Testis (tissue), 3 donors: ENCODE measurements around the gene SEC14L5. TPM values are rescaled to one million over a fixed set of nuclear protein-coding genes. Genes with fewer than 3 reads are reported as not detected.

ENCODE experiments used
- DNase-seq: peaks from one replicate; pipeline ENCODE4 v3.0.0-alpha.2; 2019
- H3K27ac ChIP-seq, 2 donors: fragments of 200-600 bp; sonication (generic); one replicate each; pipeline ENCODE4 v1.5.1; 2019
- H3K27me3 ChIP-seq: fragments of 200-600 bp; sonication (generic); one replicate; pipeline ENCODE4 v1.5.1; 2019
- H3K36me3 ChIP-seq: fragments of 200-600 bp; sonication (generic); one replicate; pipeline ENCODE4 v1.5.1; 2017; ENCODE audit warnings: low read depth; ENCODE audit errors: missing control alignments
- H3K4me1 ChIP-seq: fragments of 200-600 bp; sonication (generic); one replicate; pipeline ENCODE4 v1.5.1; 2019
- H3K4me3 ChIP-seq, 2 donors: fragments of 200-600 bp; sonication (generic); one replicate each; pipeline ENCODE4 v1.5.1; 2017 to 2019
- H3K9me3 ChIP-seq: fragments of 200-600 bp; sonication (generic); one replicate; pipeline ENCODE4 v1.5.1; 2017
- CTCF ChIP-seq, 3 experiments: fragments of 450-650 bp in 2 of 3; fragments of 200-600 bp in 1 of 3; sonication (generic) in 1 of 3; IDR thresholded peaks; one replicate each; pipeline ENCODE4 v1.5.1; 2016 to 2019; ENCODE audit warnings: antibody characterized with exemption in 3 of 3, mild to moderate bottlenecking in 2 of 3, moderate library complexity in 1 of 3
- POLR2A ChIP-seq: fragments of 450-650 bp; IDR thresholded peaks from one replicate; pipeline ENCODE4 v1.6.1; 2017; ENCODE audit warnings: antibody characterized with exemption, mild to moderate bottlenecking, moderate library complexity
- WGBS, 2 donors: methylation state at CpG; one replicate each; pipeline ENCODE4 v1.1.5; 2018; 5-methylcytosine and 5-hydroxymethylcytosine counted together
- intact Hi-C: fragments of 100-400 bp; cut with DNase I; formaldehyde crosslinking; loops from one replicate; pipeline ENCODE4 v1.15.1; 2023; ENCODE audit warnings: low total_unique reads
- polyA plus RNA-seq: library from polyadenylated mRNA; stranded (reverse); fragments of 350-450 nt; fragmentation: Illumina TruSeq; extraction: RNeasy Lipid Tissue Mini Kit (QIAGEN cat#74804); gene quantifications from one replicate; pipeline ENCODE4 v1.2.3, GENCODE V29; 2014; ENCODE audit warnings: low read depth, low replicate concordance; ENCODE audit not compliant: insufficient read depth
- total RNA-seq, 2 donors: library from RNA; depleted of rRNA; stranded (reverse); fragments of >200 nt; gene quantifications; one replicate each; pipeline ENCODE4 v1.2.3, GENCODE V29; 2016

The SEC14L5 gene
- total and polyA plus RNA-seq, 3 donors from 2014 or later: 0.73 to 2.9 (median 1.2) TPM

GRCh38 chr16:4976079-4976478 is 17.9 kb downstream of the SEC14L5 start:
- Histone ChIP-seq H3K27ac (no peak overlapping the region), H3K9me3 (no peaks in the 10 kb centered on the region), H3K27me3 (no peaks in the 10 kb centered on the region), H3K36me3 (no peaks in the 10 kb centered on the region), H3K4me1 (no peaks in the 10 kb centered on the region), H3K4me3 (no peak overlapping the region)
- TF ChIP-seq POLR2A (no peak), CTCF (IDR thresholded peaks at IDR 0.05) (no peak)
- WGBS, 2 donors: 94% methylated on average over 2 of the region's 2 CpGs
- intact Hi-C loops: no loop called here
- DNase-seq: no peak

GRCh38 chr16:4976611-4977145 is 18.5 kb downstream of the SEC14L5 start:
- H3K27me3 ChIP-seq: no peaks in the 10 kb centered on the region
- no peaks in the 10 kb centered on the region for H3K4me1 ChIP-seq
- TF ChIP-seq POLR2A (no peak), CTCF (IDR thresholded peaks at IDR 0.05) (no peak)
- H3K4me3 ChIP-seq: no peak overlapping the region
- 47 to 60% methylated on average over 4 to 5 of the region's 5 CpGs for WGBS, 2 donors
- H3K9me3 ChIP-seq: no peaks in the 10 kb centered on the region
- no peak for DNase-seq
- no peaks in the 10 kb centered on the region for H3K36me3 ChIP-seq
- intact Hi-C loops: no loop called here
- H3K27ac ChIP-seq: no peak overlapping the region

DNA sequence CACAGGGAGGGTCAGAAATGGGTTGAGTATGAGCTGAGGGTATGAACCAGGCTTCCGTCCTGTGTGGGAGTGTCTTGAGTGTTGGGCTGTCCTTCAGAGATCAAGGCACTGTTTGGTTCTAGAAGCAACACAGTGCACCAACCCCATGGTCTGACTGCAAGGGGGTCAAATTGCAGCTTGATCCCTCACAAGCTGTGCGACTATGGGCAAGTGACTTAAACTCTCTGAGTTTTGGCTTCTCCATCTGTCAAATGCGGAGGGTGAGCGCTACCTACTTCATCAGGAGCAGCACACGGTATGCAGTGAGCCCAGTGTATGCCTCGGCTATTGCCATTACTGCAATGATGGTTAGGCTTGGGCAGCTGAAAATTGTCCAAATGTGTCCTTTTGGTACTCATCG is 21.0 kb downstream of the SEC14L5 start:
- peaks cover 8% of the 10 kb centered on the region for H3K4me1 ChIP-seq
- no peaks in the 10 kb centered on the region for H3K9me3 ChIP-seq
- intact Hi-C loops: no loop called here
- H3K27me3 ChIP-seq: no peaks in the 10 kb centered on the region
- TF ChIP-seq CTCF (IDR thresholded peaks at IDR 0.05) (no peak), POLR2A (no peak)
- no peak overlapping the region for H3K27ac ChIP-seq
- H3K36me3 ChIP-seq: no peaks in the 10 kb centered on the region
- DNase-seq: no peak
- WGBS, 2 donors: 70 to 78% methylated on average over 7 of the region's 7 CpGs
- H3K4me3 ChIP-seq: no peak overlapping the region

GRCh38 chr16:4979736-4980660 is 21.9 kb downstream of the SEC14L5 start:
- no peak overlapping the region for H3K27ac ChIP-seq
- TF ChIP-seq CTCF (IDR thresholded peaks at IDR 0.05) (no peak), POLR2A (no peak)
- H3K36me3 ChIP-seq: no peaks in the 10 kb centered on the region
- intact Hi-C loops: no loop called here
- H3K27me3 ChIP-seq: no peaks in the 10 kb centered on the region
- no peaks in the 10 kb centered on the region for H3K9me3 ChIP-seq
- H3K4me1 ChIP-seq: peaks cover 8% of the 10 kb centered on the region
- 80 to 86% methylated on average over 23 to 25 of the region's 25 CpGs for WGBS, 2 donors
- DNase-seq: no peak
- no peak overlapping the region for H3K4me3 ChIP-seq
